Parathyroid adenoma (tissue), 2 donors: ENCODE results near the gene NAGA.

Source experiments
- H2AFZ ChIP-seq: fragments of 300-600 bp; sonication (generic); one replicate; pipeline ENCODE4 v1.7.0; 2017; ENCODE audit warnings: antibody characterized with exemption, mild to moderate bottlenecking
- H3K27ac ChIP-seq: fragments of 300-600 bp; sonication (generic); one replicate; pipeline ENCODE4 v1.7.0; 2017
- H3K27me3 ChIP-seq: fragments of 300-600 bp; sonication (generic); one replicate; pipeline ENCODE4 v1.7.0; 2017; ENCODE audit warnings: low read length; ENCODE audit not compliant: control insufficient read depth, insufficient read depth
- H3K36me3 ChIP-seq: fragments of 300-600 bp; sonication (generic); one replicate; pipeline ENCODE4 v1.7.0; 2017; ENCODE audit warnings: low read length; ENCODE audit not compliant: control insufficient read depth, insufficient read depth
- H3K4me1 ChIP-seq: fragments of 300-600 bp; sonication (generic); one replicate; pipeline ENCODE4 v1.7.0; 2017; ENCODE audit warnings: control low read depth
- H3K4me2 ChIP-seq: fragments of 300-600 bp; sonication (generic); one replicate; pipeline ENCODE4 v1.7.0; 2017; ENCODE audit warnings: low read length
- H3K4me3 ChIP-seq: fragments of 300-600 bp; sonication (generic); one replicate; pipeline ENCODE4 v1.7.0; 2017; ENCODE audit warnings: low read depth, low read length
- H3K79me2 ChIP-seq: fragments of 300-600 bp; sonication (generic); one replicate; pipeline ENCODE4 v1.7.0; 2017; ENCODE audit warnings: control low read depth
- H3K9ac ChIP-seq: fragments of 300-600 bp; sonication (generic); one replicate; pipeline ENCODE4 v1.7.0; 2017; ENCODE audit warnings: mild to moderate bottlenecking
- H3K9me3 ChIP-seq: fragments of 300-600 bp; sonication (generic); one replicate; pipeline ENCODE4 v1.7.0; 2017; ENCODE audit warnings: low read length; ENCODE audit not compliant: control insufficient read depth
- TF ChIP-seq, protein P1 (sequence below): fragments of 300-600 bp; sonication (generic); IDR thresholded peaks from one replicate; pipeline ENCODE4 v1.7.0; 2017; ENCODE audit warnings: antibody characterized with exemption, mild to moderate bottlenecking
- donor health status: primary hyperparathyroidism.

NAGA gene

DNA sequence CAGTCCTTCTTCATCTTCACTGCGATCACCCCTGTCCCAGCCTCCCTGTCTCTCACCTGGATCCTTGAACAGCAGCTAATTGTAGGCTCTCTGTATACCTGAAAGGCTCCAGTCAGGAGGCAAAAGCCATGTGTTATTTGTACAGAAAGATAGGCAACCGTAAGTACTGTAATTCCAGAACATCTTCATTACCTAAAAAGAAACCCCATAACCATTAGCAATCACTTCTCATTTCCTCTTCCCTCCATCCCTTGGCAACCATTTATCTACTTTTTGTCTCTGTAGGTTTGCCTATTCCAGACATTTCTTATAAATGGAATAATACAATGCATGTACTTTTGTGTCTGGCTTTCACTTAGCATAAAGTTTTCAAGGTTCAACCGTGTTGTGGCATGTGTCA lies 17.8 kb downstream of the NAGA start:
- TF ChIP-seq, protein P1, sequence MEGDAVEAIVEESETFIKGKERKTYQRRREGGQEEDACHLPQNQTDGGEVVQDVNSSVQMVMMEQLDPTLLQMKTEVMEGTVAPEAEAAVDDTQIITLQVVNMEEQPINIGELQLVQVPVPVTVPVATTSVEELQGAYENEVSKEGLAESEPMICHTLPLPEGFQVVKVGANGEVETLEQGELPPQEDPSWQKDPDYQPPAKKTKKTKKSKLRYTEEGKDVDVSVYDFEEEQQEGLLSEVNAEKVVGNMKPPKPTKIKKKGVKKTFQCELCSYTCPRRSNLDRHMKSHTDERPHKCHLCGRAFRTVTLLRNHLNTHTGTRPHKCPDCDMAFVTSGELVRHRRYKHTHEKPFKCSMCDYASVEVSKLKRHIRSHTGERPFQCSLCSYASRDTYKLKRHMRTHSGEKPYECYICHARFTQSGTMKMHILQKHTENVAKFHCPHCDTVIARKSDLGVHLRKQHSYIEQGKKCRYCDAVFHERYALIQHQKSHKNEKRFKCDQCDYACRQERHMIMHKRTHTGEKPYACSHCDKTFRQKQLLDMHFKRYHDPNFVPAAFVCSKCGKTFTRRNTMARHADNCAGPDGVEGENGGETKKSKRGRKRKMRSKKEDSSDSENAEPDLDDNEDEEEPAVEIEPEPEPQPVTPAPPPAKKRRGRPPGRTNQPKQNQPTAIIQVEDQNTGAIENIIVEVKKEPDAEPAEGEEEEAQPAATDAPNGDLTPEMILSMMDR: no peak
- Histone ChIP-seq H3K9me3 (no peaks in the 10 kb centered on the region), H3K9ac (no peak overlapping the region), H3K4me3 (no peak overlapping the region), H2AFZ (no peak overlapping the region), H3K79me2 (no peaks in the 10 kb centered on the region), H3K27me3 (no peaks in the 10 kb centered on the region), H3K4me2 (no peak overlapping the region), H3K4me1 (no peaks in the 10 kb centered on the region), H3K27ac (no peak overlapping the region), H3K36me3 (no peaks in the 10 kb centered on the region)

DNA sequence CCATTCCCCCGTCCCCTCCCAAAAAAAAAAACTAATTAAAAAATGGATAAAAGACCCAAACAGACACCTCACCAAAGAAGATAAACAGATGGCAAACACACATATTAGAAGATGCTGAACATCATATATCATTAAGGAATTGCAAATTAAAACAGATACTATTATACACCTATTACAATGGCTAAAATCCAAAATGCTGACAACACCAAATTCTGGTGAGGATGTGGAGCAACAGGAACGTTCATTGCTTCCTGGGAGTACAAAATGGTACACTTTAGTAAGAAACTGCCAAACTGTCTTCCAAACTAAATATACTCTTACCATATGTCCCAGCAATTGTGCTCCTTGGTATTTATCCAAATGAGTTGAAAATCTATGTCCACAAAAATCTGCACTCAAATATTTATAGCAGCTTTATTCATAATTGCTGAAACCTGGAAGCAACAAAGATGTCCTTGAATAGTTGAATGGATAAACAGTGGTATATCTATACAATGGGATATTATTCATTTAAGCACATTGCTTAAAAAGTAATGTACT lies 19.9 kb downstream of the NAGA start:
- H3K4me2 ChIP-seq: no peak overlapping the region
- no peaks in the 10 kb centered on the region for H3K4me1 ChIP-seq
- TF ChIP-seq, protein P1: no peak
- H3K27ac ChIP-seq: no peak overlapping the region
- H2AFZ ChIP-seq: no peak overlapping the region
- H3K36me3 ChIP-seq: no peaks in the 10 kb centered on the region
- H3K27me3 ChIP-seq: no peaks in the 10 kb centered on the region
- H3K4me3 ChIP-seq: no peak overlapping the region
- H3K9ac ChIP-seq: no peak overlapping the region
- no peaks in the 10 kb centered on the region for H3K79me2 ChIP-seq
- H3K9me3 ChIP-seq: no peaks in the 10 kb centered on the region

DNA sequence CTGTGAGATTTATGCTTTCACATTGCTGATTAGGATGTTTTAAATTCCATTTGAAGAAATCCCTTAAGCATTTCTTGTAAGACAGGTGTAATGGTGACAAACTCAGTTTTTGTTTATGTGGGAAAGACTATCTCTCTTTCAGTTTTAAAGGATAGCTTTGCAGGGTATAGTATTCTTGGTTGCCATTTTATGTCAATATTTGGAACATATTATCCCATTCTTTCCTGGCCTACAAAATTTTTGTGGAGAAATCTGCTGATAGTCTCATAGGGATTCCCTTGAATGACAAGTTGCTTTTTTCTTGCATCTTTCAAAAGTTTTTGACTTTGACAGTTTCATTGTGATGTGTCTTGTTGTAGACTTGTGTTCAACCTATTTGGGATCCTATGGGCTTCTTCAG lies 28.8 kb downstream of the NAGA start:
- no peak overlapping the region for H3K27ac ChIP-seq
- no peak overlapping the region for H3K4me2 ChIP-seq
- no peak overlapping the region for H2AFZ ChIP-seq
- H3K27me3 ChIP-seq: no peaks in the 10 kb centered on the region
- TF ChIP-seq, protein P1: no peak
- H3K4me1 ChIP-seq: no peaks in the 10 kb centered on the region
- H3K36me3 ChIP-seq: no peaks in the 10 kb centered on the region
- no peak overlapping the region for H3K9ac ChIP-seq
- H3K79me2 ChIP-seq: no peaks in the 10 kb centered on the region
- no peaks in the 10 kb centered on the region for H3K9me3 ChIP-seq
- no peak overlapping the region for H3K4me3 ChIP-seq

DNA sequence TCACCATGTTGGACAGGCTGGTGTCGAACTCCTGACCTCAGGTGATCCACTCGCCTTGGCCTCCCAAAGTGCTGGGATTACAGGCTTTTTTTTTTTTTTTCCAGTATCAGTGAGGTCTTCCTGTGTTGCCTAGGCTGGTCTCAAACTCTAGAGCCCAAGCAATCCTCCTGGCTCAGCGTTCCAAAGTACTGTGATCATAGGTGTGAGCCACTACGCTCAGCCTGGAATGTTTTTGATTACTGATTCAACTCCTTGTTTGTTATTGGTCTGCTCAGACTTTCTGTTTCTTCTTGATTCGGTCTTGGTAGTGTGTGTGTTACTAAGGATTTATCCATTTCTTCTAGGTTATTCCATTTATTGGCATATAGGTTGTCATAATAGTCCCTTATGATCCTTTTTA lies 31.3 kb downstream of the NAGA start:
- no peaks in the 10 kb centered on the region for H3K4me1 ChIP-seq
- H3K4me3 ChIP-seq: no peak overlapping the region
- no peaks in the 10 kb centered on the region for H3K36me3 ChIP-seq
- no peak overlapping the region for H3K9ac ChIP-seq
- H3K27me3 ChIP-seq: no peaks in the 10 kb centered on the region
- H3K79me2 ChIP-seq: no peaks in the 10 kb centered on the region
- H3K9me3 ChIP-seq: no peaks in the 10 kb centered on the region
- no peak overlapping the region for H3K27ac ChIP-seq
- TF ChIP-seq, protein P1: no peak
- H2AFZ ChIP-seq: no peak overlapping the region
- H3K4me2 ChIP-seq: no peak overlapping the region

DNA sequence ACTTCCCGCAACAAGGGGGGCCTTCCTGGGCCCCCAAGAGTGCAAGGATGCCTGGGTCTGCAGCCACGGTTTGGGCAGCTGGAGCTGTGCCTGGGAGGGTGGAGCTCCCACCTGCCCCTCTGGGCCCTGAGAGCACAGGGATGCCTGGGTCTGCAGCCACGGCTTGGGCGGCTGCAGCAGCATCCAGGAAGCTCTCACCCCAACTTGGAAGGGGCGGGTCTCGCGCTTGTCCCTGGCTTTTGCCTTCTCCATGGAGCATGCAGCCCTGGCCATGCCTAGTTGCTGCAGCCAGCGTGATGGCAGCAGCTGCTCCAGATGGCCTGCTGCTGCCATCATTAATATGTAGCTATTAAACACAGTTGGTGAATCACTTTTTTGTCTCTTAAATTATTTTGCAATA lies 35.4 kb downstream of the NAGA start:
- Histone ChIP-seq H3K79me2 (no peaks in the 10 kb centered on the region), H3K27me3 (no peaks in the 10 kb centered on the region), H3K27ac (no peak overlapping the region), H3K9me3 (no peaks in the 10 kb centered on the region), H3K9ac (no peak overlapping the region), H3K36me3 (no peaks in the 10 kb centered on the region), H3K4me1 (no peaks in the 10 kb centered on the region), H2AFZ (no peak overlapping the region), H3K4me2 (no peak overlapping the region), H3K4me3 (no peak overlapping the region)
- TF ChIP-seq, protein P1: no peak
